Neural crest cell (in vitro differentiated cells): ENCODE data around the gene WDR59. TPM values are rescaled to one million over a fixed set of nuclear protein-coding genes. Genes with fewer than 3 reads are reported as not detected.

Experiments used
- DNase-seq: peaks from one replicate; pipeline ENCODE4 v3.0.0; 2021; ENCODE audit warnings: low read depth, mixed read lengths, low spot score
- H3K27ac Mint-ChIP-seq: one replicate; pipeline ENCODE4 v1.8.0; 2021; ENCODE audit warnings: mild to moderate bottlenecking, mixed read lengths; ENCODE audit not compliant: unreplicated experiment
- H3K27me3 Mint-ChIP-seq: 2 replicates; pipeline ENCODE4 v1.8.0; 2021; ENCODE audit warnings: low read depth, mild to moderate bottlenecking, mixed read lengths
- H3K36me3 Mint-ChIP-seq: 2 replicates; pipeline ENCODE4 v1.8.0; 2021; ENCODE audit warnings: low read depth, mild to moderate bottlenecking, mixed read lengths
- H3K4me1 Mint-ChIP-seq: 2 replicates; pipeline ENCODE4 v1.8.0; 2021; ENCODE audit warnings: mixed read lengths
- H3K4me3 Mint-ChIP-seq: one replicate; pipeline ENCODE4 v1.8.0; 2021; ENCODE audit warnings: mild to moderate bottlenecking, mixed read lengths
- H3K9me3 Mint-ChIP-seq: 2 replicates; pipeline ENCODE4 v1.8.0; 2021; ENCODE audit warnings: mixed read lengths
- long read RNA-seq: library from polyadenylated mRNA; unstranded; transcript quantifications from one replicate; pipeline ENCODE4 v2.0.0, GENCODE V29; 2020
- total RNA-seq: library from RNA; stranded (reverse); gene quantifications from 2 replicates; pipeline ENCODE4 v1.2.1, GENCODE V29; 2021
- TF ChIP-seq, protein P1 (sequence below): fragments of 200-600 bp; sonication (generic); conservative IDR thresholded peaks from 2 replicates; pipeline ENCODE4 v1.5.0; 2021; ENCODE audit warnings: antibody characterized with exemption, mild to moderate bottlenecking

The WDR59 gene, protein sequence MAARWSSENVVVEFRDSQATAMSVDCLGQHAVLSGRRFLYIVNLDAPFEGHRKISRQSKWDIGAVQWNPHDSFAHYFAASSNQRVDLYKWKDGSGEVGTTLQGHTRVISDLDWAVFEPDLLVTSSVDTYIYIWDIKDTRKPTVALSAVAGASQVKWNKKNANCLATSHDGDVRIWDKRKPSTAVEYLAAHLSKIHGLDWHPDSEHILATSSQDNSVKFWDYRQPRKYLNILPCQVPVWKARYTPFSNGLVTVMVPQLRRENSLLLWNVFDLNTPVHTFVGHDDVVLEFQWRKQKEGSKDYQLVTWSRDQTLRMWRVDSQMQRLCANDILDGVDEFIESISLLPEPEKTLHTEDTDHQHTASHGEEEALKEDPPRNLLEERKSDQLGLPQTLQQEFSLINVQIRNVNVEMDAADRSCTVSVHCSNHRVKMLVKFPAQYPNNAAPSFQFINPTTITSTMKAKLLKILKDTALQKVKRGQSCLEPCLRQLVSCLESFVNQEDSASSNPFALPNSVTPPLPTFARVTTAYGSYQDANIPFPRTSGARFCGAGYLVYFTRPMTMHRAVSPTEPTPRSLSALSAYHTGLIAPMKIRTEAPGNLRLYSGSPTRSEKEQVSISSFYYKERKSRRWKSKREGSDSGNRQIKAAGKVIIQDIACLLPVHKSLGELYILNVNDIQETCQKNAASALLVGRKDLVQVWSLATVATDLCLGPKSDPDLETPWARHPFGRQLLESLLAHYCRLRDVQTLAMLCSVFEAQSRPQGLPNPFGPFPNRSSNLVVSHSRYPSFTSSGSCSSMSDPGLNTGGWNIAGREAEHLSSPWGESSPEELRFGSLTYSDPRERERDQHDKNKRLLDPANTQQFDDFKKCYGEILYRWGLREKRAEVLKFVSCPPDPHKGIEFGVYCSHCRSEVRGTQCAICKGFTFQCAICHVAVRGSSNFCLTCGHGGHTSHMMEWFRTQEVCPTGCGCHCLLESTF
- total RNA-seq = 85.3 and 87.6 TPM in 2 replicates
- long read RNA-seq, partial matches to known transcripts = 19 of 19 reads
- long read RNA-seq, other reads (novel, unspliced or antisense) = 0 of 19 reads

DNA sequence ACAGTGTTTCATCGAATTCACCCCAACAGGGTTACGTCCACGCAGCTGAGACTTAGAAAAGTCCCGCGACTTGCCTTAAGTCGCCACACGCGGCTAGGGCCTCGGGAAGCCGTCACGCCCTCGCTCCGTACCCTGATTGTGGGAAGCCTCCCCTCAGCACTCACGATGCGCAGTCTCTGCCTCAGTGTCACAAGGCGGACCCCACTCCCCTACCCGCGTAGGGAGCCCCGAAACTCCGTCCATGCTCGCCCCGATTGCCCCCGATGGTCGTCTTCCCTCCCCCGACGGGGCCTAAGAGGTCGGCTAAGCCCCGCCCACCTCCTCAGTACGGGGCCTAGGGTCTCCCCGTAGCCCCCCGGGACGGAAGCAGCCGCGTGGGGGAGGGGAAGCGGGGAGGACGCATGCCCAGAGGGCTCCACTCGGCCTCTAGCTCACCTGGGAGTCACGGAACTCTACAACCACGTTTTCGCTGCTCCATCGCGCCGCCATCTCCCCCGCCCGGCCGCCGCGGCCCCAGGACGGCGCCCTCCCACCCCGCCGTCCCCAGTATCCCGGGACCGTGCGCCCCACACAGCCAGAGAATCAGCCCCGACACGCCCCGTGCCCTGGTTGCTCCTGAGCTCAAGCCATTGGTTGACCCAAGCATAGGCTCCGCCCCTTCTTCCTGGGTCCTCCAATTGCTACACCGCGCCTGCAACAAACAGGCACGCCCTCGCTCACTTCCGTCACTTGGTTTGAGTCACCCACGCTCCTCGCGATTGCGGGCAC lies at the start of gene WDR59:
TSS of gene WDR59 (minus strand) at position 595 of the 768 bp plus-strand sequence. CDS start at position 489, 106 bp downstream.
- TF ChIP-seq, protein P1, sequence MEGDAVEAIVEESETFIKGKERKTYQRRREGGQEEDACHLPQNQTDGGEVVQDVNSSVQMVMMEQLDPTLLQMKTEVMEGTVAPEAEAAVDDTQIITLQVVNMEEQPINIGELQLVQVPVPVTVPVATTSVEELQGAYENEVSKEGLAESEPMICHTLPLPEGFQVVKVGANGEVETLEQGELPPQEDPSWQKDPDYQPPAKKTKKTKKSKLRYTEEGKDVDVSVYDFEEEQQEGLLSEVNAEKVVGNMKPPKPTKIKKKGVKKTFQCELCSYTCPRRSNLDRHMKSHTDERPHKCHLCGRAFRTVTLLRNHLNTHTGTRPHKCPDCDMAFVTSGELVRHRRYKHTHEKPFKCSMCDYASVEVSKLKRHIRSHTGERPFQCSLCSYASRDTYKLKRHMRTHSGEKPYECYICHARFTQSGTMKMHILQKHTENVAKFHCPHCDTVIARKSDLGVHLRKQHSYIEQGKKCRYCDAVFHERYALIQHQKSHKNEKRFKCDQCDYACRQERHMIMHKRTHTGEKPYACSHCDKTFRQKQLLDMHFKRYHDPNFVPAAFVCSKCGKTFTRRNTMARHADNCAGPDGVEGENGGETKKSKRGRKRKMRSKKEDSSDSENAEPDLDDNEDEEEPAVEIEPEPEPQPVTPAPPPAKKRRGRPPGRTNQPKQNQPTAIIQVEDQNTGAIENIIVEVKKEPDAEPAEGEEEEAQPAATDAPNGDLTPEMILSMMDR = peak; percentile 15
- Mint-ChIP-seq H3K27ac (peak within 1 kb of the TSS; percentile 96), H3K4me1 (peaks cover 8% of the 10 kb centered on the region)

DNA sequence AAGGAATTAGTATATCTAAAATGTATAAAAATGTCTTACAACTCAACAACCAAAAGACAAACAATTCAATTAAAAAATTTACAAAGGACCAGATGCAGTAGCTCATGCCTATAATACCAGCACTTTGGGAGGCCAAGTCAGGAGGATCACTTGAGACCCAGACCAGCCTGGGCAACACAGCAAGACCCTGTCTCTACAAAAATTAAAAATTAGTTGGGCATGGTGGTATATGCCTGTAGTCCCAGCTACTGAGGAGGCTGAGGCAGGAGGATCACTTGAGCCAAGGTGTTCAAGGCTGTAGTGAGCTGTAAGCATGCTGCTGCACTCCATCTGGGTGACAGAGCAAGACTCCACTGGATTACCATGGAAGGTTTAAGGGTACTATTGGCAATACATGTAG lies 47.7 kb upstream of the WDR59 start:
- Mint-ChIP-seq H3K36me3 (peaks cover 9% of the 10 kb centered on the region), H3K27me3 (no peaks in the 10 kb centered on the region), H3K4me3 (no peak overlapping the region), H3K4me1 (peaks cover 4% of the 10 kb centered on the region), H3K9me3 (peaks cover 2% of the 10 kb centered on the region), H3K27ac (no peak overlapping the region)
- no peak for DNase-seq
- TF ChIP-seq, protein P1 = no peak

More for the DNA sequence above, at the start of gene WDR59:
- Mint-ChIP-seq H3K36me3 (no peaks in the 10 kb centered on the region), H3K9me3 (no peaks in the 10 kb centered on the region), H3K4me3 (peak within 1 kb of the TSS; percentile 96), H3K27me3 (no peaks in the 10 kb centered on the region)
- peak; percentile 97 for DNase-seq

DNA sequence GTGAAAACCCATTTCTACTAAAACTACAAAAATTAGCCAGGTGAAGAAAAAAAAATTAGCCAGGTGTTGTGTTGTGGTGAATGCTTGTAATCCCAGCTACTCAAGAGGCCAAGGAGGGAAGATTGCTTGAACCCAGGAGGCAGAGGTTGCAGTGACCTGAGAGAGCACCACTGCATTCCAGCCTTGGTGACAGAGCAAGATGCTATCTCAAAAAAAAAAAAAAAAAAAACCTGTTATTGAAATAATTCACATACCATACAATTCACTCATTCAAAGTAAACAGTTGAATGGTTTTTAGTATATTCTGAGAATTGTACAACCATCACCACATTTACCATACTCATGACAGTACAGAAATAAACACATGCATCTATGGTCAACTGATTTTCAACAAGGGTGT lies 44.9 kb upstream of the WDR59 start:
- no peak for DNase-seq
- Mint-ChIP-seq H3K27me3 (no peaks in the 10 kb centered on the region), H3K4me3 (no peak overlapping the region), H3K27ac (no peak overlapping the region), H3K4me1 (peaks cover 13% of the 10 kb centered on the region), H3K36me3 (no peaks in the 10 kb centered on the region), H3K9me3 (no peaks in the 10 kb centered on the region)
- TF ChIP-seq, protein P1 = no peak

DNA sequence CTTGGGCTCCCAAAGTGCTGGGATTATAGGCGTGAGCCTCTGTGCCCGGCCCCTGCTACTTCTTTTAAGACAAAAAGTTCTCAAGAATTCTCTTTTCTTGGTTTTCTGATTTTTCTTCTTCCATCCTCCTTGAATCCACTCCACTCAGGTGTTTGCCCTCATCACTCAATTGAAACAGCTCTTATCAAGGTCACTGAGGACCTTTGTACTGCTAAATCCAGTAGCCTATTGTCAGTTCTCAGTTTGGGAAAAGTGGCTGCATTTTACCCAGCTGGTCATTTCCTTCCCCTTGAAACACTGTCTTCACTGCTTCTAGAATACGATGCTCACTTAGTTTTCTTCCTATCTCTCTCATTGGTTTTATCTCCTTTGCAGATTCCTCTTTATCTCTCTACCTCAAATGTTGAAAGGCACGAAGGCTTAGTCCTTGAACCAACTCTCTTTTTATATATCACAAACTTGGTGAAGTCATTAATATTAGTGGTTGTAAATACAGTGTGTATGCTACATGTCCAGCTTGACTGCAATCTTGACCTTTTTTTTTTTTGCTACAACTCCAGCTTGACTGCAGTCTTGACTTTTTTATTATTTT lies 43.7 kb upstream of the WDR59 start:
- no peak for DNase-seq
- H3K4me1 Mint-ChIP-seq = peaks cover 15% of the 10 kb centered on the region
- no peak overlapping the region for H3K4me3 Mint-ChIP-seq
- H3K9me3 Mint-ChIP-seq = no peaks in the 10 kb centered on the region
- no peaks in the 10 kb centered on the region for H3K36me3 Mint-ChIP-seq
- no peaks in the 10 kb centered on the region for H3K27me3 Mint-ChIP-seq
- H3K27ac Mint-ChIP-seq = no peak overlapping the region
- TF ChIP-seq, protein P1 = no peak
